Astrocyte (in vitro differentiated cells and primary cell): ENCODE measurements around the gene TUNAR. TPM values are rescaled to one million over a fixed set of nuclear protein-coding genes. Genes with fewer than 3 reads are reported as not detected.

ENCODE experiments used
- DNase-seq: peaks from one replicate; pipeline ENCODE4 v3.0.0-alpha.2; 2010; ENCODE audit warnings: low read depth
- FAIRE-seq: peaks from 2 replicates; lab custom pipeline; 2011; peaks lifted over from hg19 to GRCh38; lab: Jason Lieb, UNC
- H2AFZ ChIP-seq: 2 replicates; pipeline ENCODE4 v1.6.0; 2012; ENCODE audit warnings: low read depth, low read length, inconsistent platforms
- H3K27ac ChIP-seq: 2 replicates; pipeline ENCODE4 v1.5.1; 2011; ENCODE audit warnings: low read depth, low read length, inconsistent platforms
- H3K27me3 ChIP-seq: 2 replicates; pipeline ENCODE4 v1.6.0; 2011; ENCODE audit warnings: low read length, inconsistent platforms; ENCODE audit not compliant: insufficient read depth
- H3K36me3 ChIP-seq: 2 replicates; pipeline ENCODE4 v1.5.1; 2011; ENCODE audit warnings: low read length, inconsistent platforms; ENCODE audit not compliant: insufficient read depth
- H3K4me1 ChIP-seq: 2 replicates; pipeline ENCODE4 v1.5.1; 2011; ENCODE audit warnings: low read length, inconsistent platforms; ENCODE audit not compliant: insufficient read depth
- H3K4me2 ChIP-seq: 2 replicates; pipeline ENCODE4 v1.6.0; 2012; ENCODE audit warnings: low read length, inconsistent platforms
- H3K4me3 ChIP-seq: 2 replicates; pipeline ENCODE4 v1.5.1; 2011; ENCODE audit warnings: low read depth, mild to moderate bottlenecking, low read length, inconsistent platforms; ENCODE audit not compliant: insufficient read depth
- H3K79me2 ChIP-seq: 2 replicates; pipeline ENCODE4 v1.6.0; 2012; ENCODE audit warnings: mild to moderate bottlenecking, low read length, inconsistent platforms; ENCODE audit not compliant: insufficient read depth
- H3K9ac ChIP-seq: 2 replicates; pipeline ENCODE4 v1.6.0; 2012; ENCODE audit warnings: mild to moderate bottlenecking, low read length, inconsistent platforms
- H3K9me3 ChIP-seq: 2 replicates; pipeline ENCODE4 v1.5.1; 2012; ENCODE audit warnings: low read depth, mild to moderate bottlenecking, low read length, inconsistent platforms; ENCODE audit not compliant: insufficient read depth
- H4K20me1 ChIP-seq: 2 replicates; pipeline ENCODE4 v1.6.0; 2012; ENCODE audit warnings: low read length, inconsistent platforms; ENCODE audit not compliant: insufficient read depth
- H3K27ac Mint-ChIP-seq: one replicate; pipeline ENCODE4 v1.8.0; 2021; ENCODE audit warnings: mild to moderate bottlenecking, mixed read lengths; ENCODE audit not compliant: unreplicated experiment
- H3K27me3 Mint-ChIP-seq: one replicate; pipeline ENCODE4 v1.8.0; 2021; ENCODE audit warnings: low read depth, mixed read lengths; ENCODE audit not compliant: unreplicated experiment
- H3K36me3 Mint-ChIP-seq: one replicate; pipeline ENCODE4 v1.8.0; 2021; ENCODE audit warnings: low read depth, mixed read lengths; ENCODE audit not compliant: unreplicated experiment
- H3K4me1 Mint-ChIP-seq: one replicate; pipeline ENCODE4 v1.8.0; 2021; ENCODE audit warnings: low read depth, mixed read lengths; ENCODE audit not compliant: unreplicated experiment
- H3K4me3 Mint-ChIP-seq: one replicate; pipeline ENCODE4 v1.8.0; 2021; ENCODE audit warnings: mild to moderate bottlenecking, moderate library complexity, mixed read lengths; ENCODE audit not compliant: unreplicated experiment
- H3K9me3 Mint-ChIP-seq: one replicate; pipeline ENCODE4 v1.8.0; 2021; ENCODE audit warnings: mild to moderate bottlenecking, mixed read lengths; ENCODE audit not compliant: unreplicated experiment
- EZH2 ChIP-seq: IDR thresholded peaks from 2 replicates; pipeline ENCODE4 v1.6.1; 2012; ENCODE audit warnings: mild to moderate bottlenecking, low read length, inconsistent platforms; ENCODE audit not compliant: insufficient read depth
- total RNA-seq: library from RNA; stranded (reverse); gene quantifications from 2 replicates; pipeline ENCODE4 v1.2.1, GENCODE V29; 2021
- TF ChIP-seq, protein P1 (sequence below): IDR thresholded peaks from 2 replicates; pipeline ENCODE4 v1.5.1; 2011; ENCODE audit warnings: low read depth, mild to moderate bottlenecking, inconsistent platforms, low read length, moderate library complexity; ENCODE audit not compliant: insufficient read depth

TUNAR gene
- total RNA-seq, 1 donor from 2014 or later = 1.0 TPM

DNA sequence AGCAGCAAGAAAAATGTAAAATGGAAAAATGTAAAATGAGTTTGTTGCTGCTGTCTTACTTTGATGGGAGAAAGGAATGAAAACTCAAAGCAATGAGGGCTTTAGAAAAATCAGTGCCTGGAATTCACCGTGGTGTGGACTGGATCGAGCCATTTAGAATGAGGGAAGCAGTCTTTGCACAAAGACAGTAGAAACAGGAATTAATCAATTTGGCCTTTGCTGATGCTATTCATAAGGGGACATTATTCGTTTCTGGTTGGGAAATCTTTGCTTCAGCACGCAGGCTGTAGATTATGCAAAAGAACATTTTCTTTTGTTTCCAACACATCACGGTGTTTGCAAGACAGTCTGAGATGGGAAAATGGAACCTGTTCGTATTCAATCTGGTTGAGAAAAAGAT lies 6.9 kb upstream of the TUNAR start:
- Mint-ChIP-seq H3K9me3 (peaks cover 3% of the 10 kb centered on the region), H3K4me1 (no peaks in the 10 kb centered on the region), H3K27me3 (peaks cover 54% of the 10 kb centered on the region), H3K36me3 (no peaks in the 10 kb centered on the region), H3K4me3 (no peak overlapping the region), H3K27ac (no peak overlapping the region)
- no peak overlapping the region for H3K9ac ChIP-seq
- no peak for FAIRE-seq
- no peak overlapping the region for H3K4me3 ChIP-seq
- no peak for DNase-seq
- H4K20me1 ChIP-seq = no peaks in the 10 kb centered on the region
- H3K4me2 ChIP-seq = no peak overlapping the region
- H3K27ac ChIP-seq = no peak overlapping the region
- H3K4me1 ChIP-seq = no peaks in the 10 kb centered on the region
- peaks cover 16% of the 10 kb centered on the region for H3K27me3 ChIP-seq
- no peak overlapping the region for H2AFZ ChIP-seq
- no peaks in the 10 kb centered on the region for H3K36me3 ChIP-seq
- no peaks in the 10 kb centered on the region for H3K9me3 ChIP-seq
- no peaks in the 10 kb centered on the region for H3K79me2 ChIP-seq
- TF ChIP-seq, protein P1, sequence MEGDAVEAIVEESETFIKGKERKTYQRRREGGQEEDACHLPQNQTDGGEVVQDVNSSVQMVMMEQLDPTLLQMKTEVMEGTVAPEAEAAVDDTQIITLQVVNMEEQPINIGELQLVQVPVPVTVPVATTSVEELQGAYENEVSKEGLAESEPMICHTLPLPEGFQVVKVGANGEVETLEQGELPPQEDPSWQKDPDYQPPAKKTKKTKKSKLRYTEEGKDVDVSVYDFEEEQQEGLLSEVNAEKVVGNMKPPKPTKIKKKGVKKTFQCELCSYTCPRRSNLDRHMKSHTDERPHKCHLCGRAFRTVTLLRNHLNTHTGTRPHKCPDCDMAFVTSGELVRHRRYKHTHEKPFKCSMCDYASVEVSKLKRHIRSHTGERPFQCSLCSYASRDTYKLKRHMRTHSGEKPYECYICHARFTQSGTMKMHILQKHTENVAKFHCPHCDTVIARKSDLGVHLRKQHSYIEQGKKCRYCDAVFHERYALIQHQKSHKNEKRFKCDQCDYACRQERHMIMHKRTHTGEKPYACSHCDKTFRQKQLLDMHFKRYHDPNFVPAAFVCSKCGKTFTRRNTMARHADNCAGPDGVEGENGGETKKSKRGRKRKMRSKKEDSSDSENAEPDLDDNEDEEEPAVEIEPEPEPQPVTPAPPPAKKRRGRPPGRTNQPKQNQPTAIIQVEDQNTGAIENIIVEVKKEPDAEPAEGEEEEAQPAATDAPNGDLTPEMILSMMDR = no peak

DNA sequence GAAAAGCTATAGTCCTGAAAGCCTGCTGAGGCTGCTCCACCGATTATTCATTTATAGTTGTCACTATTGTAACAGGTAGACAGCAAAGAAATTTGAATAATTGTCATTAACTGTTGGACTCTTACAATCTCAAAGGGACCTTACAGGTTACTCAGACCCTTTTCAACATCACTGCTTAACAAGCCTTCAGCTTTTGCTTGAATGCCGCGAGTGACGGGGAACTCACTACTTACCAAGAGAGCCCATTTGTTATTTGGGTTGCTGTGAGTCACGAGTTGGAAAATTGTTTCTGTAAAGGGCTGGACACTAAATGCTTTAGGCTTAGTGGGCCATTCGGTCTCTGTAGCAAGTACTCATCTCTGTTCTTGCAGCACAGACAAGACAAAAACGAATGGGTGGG lies 5.9 kb upstream of the TUNAR start:
- peaks cover 25% of the 10 kb centered on the region for H3K27me3 ChIP-seq
- H3K27me3 Mint-ChIP-seq = peaks cover 58% of the 10 kb centered on the region
- TF ChIP-seq, protein P1 = no peak

DNA sequence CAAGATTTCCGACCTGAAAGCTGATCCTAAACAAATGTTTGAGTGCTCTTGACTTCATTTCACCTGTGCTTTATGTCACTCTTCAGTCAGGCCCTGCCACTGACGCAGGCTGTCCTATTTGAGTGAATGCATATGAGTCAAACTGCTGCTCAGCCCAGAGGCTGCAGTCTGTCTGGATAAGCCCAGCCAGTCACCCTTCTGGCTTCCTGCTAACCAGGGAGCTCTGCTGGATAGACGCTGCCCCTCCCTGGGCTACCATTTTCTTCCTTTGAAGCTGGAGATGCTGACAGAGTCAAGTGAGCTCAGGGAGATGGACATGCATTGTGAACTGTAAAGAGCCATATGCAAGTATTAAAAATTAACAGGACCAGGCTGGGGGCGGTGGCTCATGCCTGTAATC lies 5.1 kb upstream of the TUNAR start:
- Histone ChIP-seq H3K79me2 (no peaks in the 10 kb centered on the region), H2AFZ (no peak overlapping the region), H3K36me3 (no peaks in the 10 kb centered on the region), H3K4me3 (no peak overlapping the region), H3K27me3 (peaks cover 25% of the 10 kb centered on the region), H3K4me2 (no peak overlapping the region), H3K9me3 (no peaks in the 10 kb centered on the region), H4K20me1 (no peaks in the 10 kb centered on the region), H3K27ac (no peak overlapping the region), H3K9ac (no peak overlapping the region), H3K4me1 (peaks cover 3% of the 10 kb centered on the region)
- Mint-ChIP-seq H3K9me3 (peaks cover 3% of the 10 kb centered on the region), H3K27ac (no peak overlapping the region), H3K27me3 (peaks cover 53% of the 10 kb centered on the region), H3K36me3 (no peaks in the 10 kb centered on the region), H3K4me1 (no peaks in the 10 kb centered on the region), H3K4me3 (no peak overlapping the region)
- FAIRE-seq (no peak), DNase-seq (no peak)
- TF ChIP-seq, protein P1 = no peak
- no peak for TF ChIP-seq EZH2

More for the DNA sequence above, 5.9 kb upstream of the TUNAR start:
- H3K36me3 ChIP-seq = no peaks in the 10 kb centered on the region
- Mint-ChIP-seq H3K4me1 (no peaks in the 10 kb centered on the region), H3K27ac (no peak overlapping the region), H3K36me3 (no peaks in the 10 kb centered on the region), H3K4me3 (no peak overlapping the region), H3K9me3 (peaks cover 3% of the 10 kb centered on the region)
- H3K4me1 ChIP-seq = no peaks in the 10 kb centered on the region
- no peak overlapping the region for H3K4me3 ChIP-seq
- no peaks in the 10 kb centered on the region for H3K9me3 ChIP-seq
- FAIRE-seq (no peak), DNase-seq (no peak)
- no peak overlapping the region for H3K27ac ChIP-seq
- H3K9ac ChIP-seq = no peak overlapping the region
- no peak overlapping the region for H2AFZ ChIP-seq
- H3K79me2 ChIP-seq = no peaks in the 10 kb centered on the region
- H3K4me2 ChIP-seq = no peak overlapping the region
- H4K20me1 ChIP-seq = no peaks in the 10 kb centered on the region
